H1 (cell line): Measurements from ENCODE around the gene FAM120B. TPM values are rescaled to one million over a fixed set of nuclear protein-coding genes. Genes with fewer than 3 reads are reported as not detected.

ENCODE experiments used
- CTCF ChIA-PET: fragments of 300-600 bp; sonication (Branson Sonifier 250); formaldehyde crosslinking; loops from one replicate; lab custom pipeline; 2021; ENCODE audit not compliant: partially characterized antibody; lab: Charles Lee
- POLR2A ChIA-PET: fragments of 300-600 bp; sonication (Branson Sonifier 250); formaldehyde crosslinking; loops from one replicate; lab custom pipeline; 2021; ENCODE audit warnings: inconsistent platforms; ENCODE audit not compliant: partially characterized antibody; lab: Charles Lee
- DNase-seq, 2 experiments: peaks; one replicate each; pipeline versions ENCODE4 v3.0.0 to v3.0.0-alpha.2; 2010 to 2022; ENCODE audit warnings: low spot score in 2 of 2, low read depth in 1 of 2, mixed read lengths in 1 of 2
- FAIRE-seq: peaks from 2 replicates; lab custom pipeline; 2011; peaks lifted over from hg19 to GRCh38; lab: Jason Lieb, UNC
- H2AFZ ChIP-seq: 2 replicates; pipeline ENCODE4 v1.8.1; 2012; ENCODE audit warnings: low read length, inconsistent platforms
- H2AK5ac ChIP-seq: 2 replicates; pipeline ENCODE4 v1.6.1; 2013; ENCODE audit warnings: low read depth, low read length
- H2BK120ac ChIP-seq: replicated peaks from 2 replicates; pipeline ENCODE3; 2013; ENCODE audit warnings: low read depth, low read length, inconsistent platforms
- H2BK12ac ChIP-seq: 2 replicates; pipeline ENCODE4 v1.6.1; 2013; ENCODE audit warnings: low read depth, low read length
- H2BK15ac ChIP-seq: 2 replicates; pipeline ENCODE4 v1.6.1; 2013; ENCODE audit warnings: low read length
- H2BK20ac ChIP-seq: 2 replicates; pipeline ENCODE4 v1.6.1; 2013; ENCODE audit warnings: low read length
- H2BK5ac ChIP-seq: 2 replicates; pipeline ENCODE4 v1.6.1; 2013; ENCODE audit warnings: low read depth, low read length
- H3K14ac ChIP-seq: 2 replicates; pipeline ENCODE4 v1.6.1; 2013; ENCODE audit warnings: inconsistent platforms; ENCODE audit not compliant: insufficient read length
- H3K18ac ChIP-seq: 2 replicates; pipeline ENCODE4 v1.6.1; 2013; ENCODE audit warnings: low read length; ENCODE audit errors: extremely low read depth
- H3K23ac ChIP-seq: 2 replicates; pipeline ENCODE4 v1.6.1; 2013; ENCODE audit warnings: inconsistent platforms; ENCODE audit not compliant: insufficient read length
- H3K23me2 ChIP-seq: 2 replicates; pipeline ENCODE4 v1.6.1; 2013; ENCODE audit warnings: low read depth, low read length
- H3K27ac ChIP-seq: 2 replicates; pipeline ENCODE4 v1.6.1; 2011; ENCODE audit warnings: low read depth, low read length, inconsistent platforms
- H3K27me3 ChIP-seq, 4 experiments: replicated peaks in 1 of 4; 1 replicate in 1 of 4; 2 replicates in 3 of 4; pipeline versions ENCODE4 v1.6.1 to v1.8.1; 2011 to 2013; ENCODE audit warnings: low read length in 3 of 4, mild to moderate bottlenecking in 3 of 4, inconsistent platforms in 2 of 4, mixed read lengths in 2 of 4, moderate library complexity in 1 of 4; ENCODE audit not compliant: control insufficient read depth in 3 of 4, insufficient read depth in 3 of 4; ENCODE audit errors: extremely low read depth in 1 of 4
- H3K36me3 ChIP-seq, 4 experiments: 2 replicates each; pipeline versions ENCODE4 v1.6.1 to v1.8.1; 2011 to 2013; ENCODE audit warnings: mild to moderate bottlenecking in 4 of 4, low read length in 3 of 4, moderate library complexity in 2 of 4, control low read depth in 1 of 4, inconsistent platforms in 1 of 4; ENCODE audit not compliant: insufficient read depth in 4 of 4, control insufficient read depth in 2 of 4
- H3K4ac ChIP-seq: replicated peaks from 2 replicates; pipeline ENCODE3; 2013; ENCODE audit warnings: low read length, low read depth, mixed read lengths, inconsistent platforms; ENCODE audit not compliant: insufficient read length
- H3K4me1 ChIP-seq, 4 experiments: replicated peaks in 1 of 4; 1 replicate in 1 of 4; 2 replicates in 3 of 4; pipeline versions ENCODE4 v1.6.1 to v1.8.1; 2011 to 2013; ENCODE audit warnings: low read length in 3 of 4, inconsistent platforms in 2 of 4, mixed read lengths in 1 of 4; ENCODE audit not compliant: insufficient read depth in 4 of 4, control insufficient read depth in 3 of 4
- H3K4me2 ChIP-seq, 2 experiments: 2 replicates each; pipeline versions ENCODE4 v1.6.1 to v1.8.1; 2011 to 2013; ENCODE audit warnings: low read depth in 2 of 2, low read length in 2 of 2, control low read depth in 1 of 2, inconsistent platforms in 1 of 2, mild to moderate bottlenecking in 1 of 2; ENCODE audit not compliant: insufficient read depth in 1 of 2
- H3K4me3 ChIP-seq, 4 experiments: fragments of 200-600, 300-600 bp in 1 of 4; sonication (generic), shearing (Covaris generic), sonication (Bioruptor Twin) in 1 of 4; 2 replicates each; pipeline versions ENCODE4 v1.5.1 to v1.8.1; 2011 to 2016; ENCODE audit warnings: low read length in 4 of 4, low read depth in 3 of 4, control low read depth in 2 of 4, inconsistent platforms in 2 of 4, mild to moderate bottlenecking in 2 of 4, mixed read lengths in 1 of 4, moderate library complexity in 1 of 4; ENCODE audit not compliant: insufficient read depth in 2 of 4; ENCODE audit errors: extremely low read depth in 1 of 4
- H3K56ac ChIP-seq: replicated peaks from 2 replicates; pipeline ENCODE3; 2013; ENCODE audit warnings: low read depth, mild to moderate bottlenecking, mixed read lengths, low read length, inconsistent platforms; ENCODE audit not compliant: insufficient read length
- H3K79me1 ChIP-seq: 2 replicates; pipeline ENCODE4 v1.6.1; 2013; ENCODE audit warnings: low read depth, low read length, control low read depth
- H3K79me2 ChIP-seq, 2 experiments: 2 replicates each; pipeline versions ENCODE4 v1.6.1 to v1.8.1; 2012 to 2013; ENCODE audit warnings: low read length in 2 of 2, mild to moderate bottlenecking in 2 of 2, inconsistent platforms in 1 of 2; ENCODE audit not compliant: insufficient read depth in 2 of 2, control insufficient read depth in 1 of 2
- H3K9ac ChIP-seq, 4 experiments: replicated peaks in 1 of 4; 1 replicate in 1 of 4; 2 replicates in 3 of 4; pipeline versions ENCODE4 v1.6.1 to v1.8.1; 2011 to 2013; ENCODE audit warnings: low read depth in 3 of 4, low read length in 3 of 4, control low read depth in 2 of 4, mild to moderate bottlenecking in 2 of 4, moderate library complexity in 2 of 4, inconsistent platforms in 1 of 4; ENCODE audit errors: extremely low read depth in 1 of 4
- H3K9me3 ChIP-seq, 2 experiments: 2 replicates each; pipeline versions ENCODE4 v1.6.1 to v1.8.1; 2012 to 2013; ENCODE audit warnings: mild to moderate bottlenecking in 2 of 2, moderate library complexity in 2 of 2, control low read depth in 1 of 2, inconsistent platforms in 1 of 2, low read depth in 1 of 2, low read length in 1 of 2, mixed read lengths in 1 of 2; ENCODE audit not compliant: insufficient read depth in 2 of 2
- H4K20me1 ChIP-seq, 2 experiments: replicated peaks in 1 of 2; 2 replicates each; pipeline versions ENCODE3 to v1.8.1; 2011 to 2013; ENCODE audit warnings: inconsistent platforms in 2 of 2, low read length in 2 of 2, mild to moderate bottlenecking in 1 of 2; ENCODE audit not compliant: insufficient read depth in 2 of 2, control insufficient read depth in 1 of 2
- H4K5ac ChIP-seq: 2 replicates; pipeline ENCODE4 v1.6.1; 2013; ENCODE audit warnings: low read length, low read depth, mixed read lengths, inconsistent platforms; ENCODE audit not compliant: insufficient read length
- H4K8ac ChIP-seq: 2 replicates; pipeline ENCODE4 v1.8.0; 2013; ENCODE audit warnings: mild to moderate bottlenecking, moderate library complexity, low read length, inconsistent platforms; ENCODE audit not compliant: insufficient read depth; ENCODE audit errors: extremely low read depth
- H4K91ac ChIP-seq: replicated peaks from 2 replicates; pipeline ENCODE3; 2013; ENCODE audit warnings: low read length, mixed read lengths, inconsistent platforms; ENCODE audit not compliant: insufficient read length
- ASH2L ChIP-seq: fragments of 200-600, 300-600 bp; sonication (generic); IDR thresholded peaks from one replicate; pipeline ENCODE4 v1.7.1; 2017; ENCODE audit warnings: low read length
- ATF3 ChIP-seq: IDR thresholded peaks from 2 replicates; pipeline ENCODE4 v1.6.1; 2011; ENCODE audit warnings: low read depth, mild to moderate bottlenecking, low read length; ENCODE audit not compliant: insufficient read depth
- BCL11A ChIP-seq, 2 experiments: IDR thresholded peaks; one replicate each; pipeline ENCODE4 v1.6.1; 2011; ENCODE audit warnings: low read depth in 2 of 2, low read length in 2 of 2, mild to moderate bottlenecking in 2 of 2
- CBX8 ChIP-seq: fragments of 300-800, 300-1000 bp; sonication (generic); IDR thresholded peaks from 2 replicates; pipeline ENCODE4 v1.7.1; 2016; ENCODE audit warnings: low read depth, low read length, borderline replicate concordance
- CTCF ChIP-seq, 3 experiments: IDR thresholded peaks; 1 replicate in 2 of 3; 2 replicates in 1 of 3; pipeline versions ENCODE4 v1.5.1 to v1.6.1; 2011; ENCODE audit warnings: low read length in 3 of 3, mild to moderate bottlenecking in 3 of 3, inconsistent platforms in 2 of 3, low read depth in 1 of 3, moderate library complexity in 1 of 3; ENCODE audit not compliant: insufficient read depth in 1 of 3; ENCODE audit errors: control extremely low read depth in 1 of 3
- E2F6 ChIP-seq: IDR thresholded peaks from 2 replicates; pipeline ENCODE4 v1.6.1; 2012; ENCODE audit warnings: inconsistent platforms
- MAX ChIP-seq: IDR thresholded peaks from 2 replicates; pipeline ENCODE4 v1.6.1; 2012; ENCODE audit warnings: inconsistent platforms
- RAD21 ChIP-seq, 2 experiments: IDR thresholded peaks in 1 of 2; conservative IDR thresholded peaks in 1 of 2; 2 replicates each; pipeline ENCODE4 v1.6.1; 2011; ENCODE audit warnings: low read depth in 2 of 2, low read length in 2 of 2, improper control_type of control experiment in 1 of 2, inconsistent platforms in 1 of 2, mild to moderate bottlenecking in 1 of 2, moderate library complexity in 1 of 2
- WGBS, 2 experiments: shearing (Covaris generic) in 1 of 2; methylation state at CpG; one replicate each; pipeline versions ENCODE4 v1.1.6 to v1.1.7; 2013 to 2015; ENCODE audit warnings: low lambda C conversion rate in 2 of 2, mixed read lengths in 2 of 2, inconsistent platforms in 1 of 2, low coverage in 1 of 2, missing lambda C conversion rate in 1 of 2; ENCODE audit not compliant: insufficient replicate concordance in 2 of 2, insufficient coverage in 1 of 2, insufficient read length in 1 of 2; ENCODE audit errors: extremely low coverage in 1 of 2, missing lambda C conversion rate in 1 of 2; 5-methylcytosine and 5-hydroxymethylcytosine counted together
- polyA plus RNA-seq, 7 experiments: library from polyadenylated mRNA; depleted of rRNA in 3 of 7; stranded (reverse) in 5 of 7; unstranded in 2 of 7; fragments of >200 nt in 5 of 7; fragments of 200-250 nt in 2 of 7; gene quantifications; 1 replicate in 5 of 7; 2 replicates in 1 of 7; 4 replicates in 1 of 7; pipeline versions ENCODE4 v1.2.1 to v1.2.3, GENCODE V29; 2011 to 2013; ENCODE audit warnings: missing spikeins in 2 of 7, mixed read lengths in 2 of 7
- total RNA-seq: library from RNA; stranded (reverse); fragmentation: NEBNext Ultra II Directional; extraction: Animal tissue kit (Norgen Biotek cat#: 25700); gene quantifications from 2 replicates; pipeline ENCODE4 v1.2.1, GENCODE V29; 2021

Gene FAM120B
- total and polyA plus RNA-seq, 2 of the 8 experiments (the other 6 are each of a cell fraction or from before 2014, with no cell fraction given): 5.1 to 12.5 TPM

- Histone ChIP-seq H3K14ac (no peak overlapping the region), H3K4ac (no peak overlapping the region), H3K79me1 (no peaks in the 10 kb centered on the region), H2BK120ac (no peak overlapping the region), H3K36me3 (peaks cover 0 to 3% (median 0%) of the 10 kb centered on the region in 4 experiments; a peak in 1 of 8 replicates), H3K4me3 (peak overlapping the region; percentile 7 to 77 (median 16); a peak in 5 of 8 replicates), H4K8ac (peak overlapping the region; percentile 89), H3K9ac (peak overlapping the region in 1 of 4 experiments; percentile 44; a peak in 2 of 7 replicates), H4K5ac (no peak overlapping the region), H4K91ac (peak overlapping the region; percentile 67), H4K20me1 (peaks cover 0 to 5% of the 10 kb centered on the region in 2 experiments), H3K23me2 (peaks cover 15% of the 10 kb centered on the region; the same call in 1 of the 2 replicates), H2BK5ac (no peak overlapping the region; the same call in 1 of the 2 replicates), H2BK15ac (no peak overlapping the region), H3K27me3 (peaks cover 31 to 52% (median 47%) of the 10 kb centered on the region in 4 experiments), H3K9me3 (peaks cover 11 to 12% of the 10 kb centered on the region in 2 experiments), H2AFZ (no peak overlapping the region), H2AK5ac (no peak overlapping the region), H3K4me1 (peaks cover 17 to 35% (median 18%) of the 10 kb centered on the region in 4 experiments), H3K27ac (no peak overlapping the region), H3K56ac (no peak overlapping the region), H3K4me2 (peak overlapping the region; percentile 71 to 94), H3K79me2 (no peaks in the 10 kb centered on the region), H2BK20ac (no peak overlapping the region), H2BK12ac (no peak overlapping the region; the same call in 1 of the 2 replicates), H3K23ac (no peak overlapping the region), H3K18ac (peak overlapping the region; percentile 39; the same call in 1 of the 2 replicates)
- FAIRE-seq (no peak), DNase-seq (peak in 1 of 2 experiments; percentile 61)
- TF ChIP-seq CBX8 (no peak), BCL11A (IDR thresholded peaks at IDR 0.05; ENCODE audit: low read depth in 2 of 2, low read length in 2 of 2) (no peak), CTCF (IDR thresholded peaks at IDR 0.05; ENCODE audit: control extremely low read depth in 1 of 3, insufficient read depth in 1 of 3, low read depth in 1 of 3, low read length in 3 of 3) (peak in 1 of 3 experiments; percentile 7; a peak in 2 of 4 replicates), RAD21 (IDR thresholded peaks at IDR 0.05 in 1 of 2, conservative IDR thresholded peaks at IDR 0.05 in 1 of 2; ENCODE audit: low read depth in 2 of 2, low read length in 2 of 2) (peak in 1 of 2 experiments; percentile 8; a peak in 2 of 4 replicates), E2F6 (peak; percentile 80; the same call in 1 of the 2 replicates), ATF3 (no peak), ASH2L (no peak), MAX (peak; percentile 88)
- ChIA-PET CTCF (interaction anchor here (1.3 kb wide), 1 partner anchor 145 kb away, joined by 5 read pairs; no protein-coding TSS in a partner anchor), POLR2A (interaction anchor here (1.4 kb wide), 1 partner anchor 11 kb away, joined by 3 read pairs; no protein-coding TSS in a partner anchor)
- WGBS, 2 experiments: 5% methylated on average over 29 of the region's 47 CpGs; no CpG with 5 or more reads in 1 of the 2 experiments
These were observed 10.2 kb upstream of the FAM120B start for GRCh38 chr6:170296423-170296745.
